Heart right ventricle (tissue), 16 donors: ENCODE results near the gene PRKRIP1. TPM values are rescaled to one million over a fixed set of nuclear protein-coding genes. Genes with fewer than 3 reads are reported as not detected.
A peak's percentile ranks its signal among the peaks of the same experiment; 100 is the strongest.

ENCODE experiments used
- ATAC-seq, 8 donors: fragments of 200-7000 bp; cut with Tn5 transposase; one replicate each; pipeline ENCODE4 v1.9.1; 2020; ENCODE audit warnings: mild to moderate bottlenecking in 8 of 8, moderate library complexity in 8 of 8, moderate number of reproducible peaks in 1 of 8
- DNase-seq, 2 donors: peaks; one replicate each; pipeline ENCODE4 v3.0.0-alpha.2; 2020
- H3K27ac ChIP-seq, 10 donors: fragments of 200-600 bp; sonication (generic) in 2 of 10; one replicate each; pipeline versions ENCODE4 v1.5.0 to v1.8.0; 2020 to 2022; ENCODE audit warnings: mild to moderate bottlenecking in 3 of 10
- H3K27me3 ChIP-seq, 7 donors: fragments of 200-600 bp; one replicate each; pipeline ENCODE4 v1.8.0; 2021 to 2022; ENCODE audit warnings: mild to moderate bottlenecking in 2 of 7
- H3K36me3 ChIP-seq, 9 donors: fragments of 200-600 bp; sonication (generic) in 1 of 9; one replicate each; pipeline versions ENCODE4 v1.5.0 to v1.8.0; 2020 to 2022; ENCODE audit warnings: mild to moderate bottlenecking in 2 of 9
- H3K4me1 ChIP-seq, 9 donors: fragments of 200-600 bp; sonication (generic) in 1 of 9; one replicate each; pipeline versions ENCODE4 v1.5.0 to v1.8.0; 2020 to 2022; ENCODE audit warnings: mild to moderate bottlenecking in 4 of 9
- H3K4me3 ChIP-seq, 10 donors: fragments of 200-600 bp; sonication (generic) in 2 of 10; one replicate each; pipeline versions ENCODE4 v1.5.0 to v1.8.0; 2020 to 2022; ENCODE audit warnings: mild to moderate bottlenecking in 7 of 10, moderate library complexity in 2 of 10
- H3K9me3 ChIP-seq, 11 donors: fragments of 200-600 bp in 10 of 11; sonication (generic) in 2 of 11; one replicate each; pipeline versions ENCODE4 v1.5.0 to v1.8.0; 2013 to 2022; ENCODE audit warnings: mild to moderate bottlenecking in 2 of 11, control low read depth in 1 of 11, moderate library complexity in 1 of 11
- WGBS, 2 donors: extraction: QIAGEN DNeasy Blood & Tissue Kit; methylation state at CpG; one replicate each; pipeline ENCODE4 v1.1.7; 2013; ENCODE audit warnings: inconsistent platforms in 1 of 2; 5-methylcytosine and 5-hydroxymethylcytosine counted together
- intact Hi-C, 10 donors: fragments of 100-400 bp; cut with DNase I; formaldehyde crosslinking; loops; one replicate each; pipeline versions ENCODE4 v1.11.1 to v1.14.2; 2022
- polyA plus RNA-seq, 2 donors: library from polyadenylated mRNA; stranded (reverse); fragments of 200-250 nt; gene quantifications; one replicate each; pipeline ENCODE4 v1.2.3, GENCODE V29; 2013
- total RNA-seq, 10 donors: library from RNA; stranded (reverse); fragmentation: NEBNext Ultra II Directional in 3 of 10; extraction: Animal tissue kit (Norgen Biotek cat#: 25700) in 3 of 10; gene quantifications; one replicate each; pipeline versions ENCODE4 v1.2.1 to v1.2.4, GENCODE V29; 2021 to 2023
- TF ChIP-seq, protein P1 (sequence below), 9 donors: fragments of 200-600 bp; sonication (generic) in 2 of 9; IDR thresholded peaks; one replicate each; pipeline versions ENCODE4 v1.5.0 to v1.8.0; 2021 to 2022; ENCODE audit warnings: antibody characterized with exemption in 9 of 9, mild to moderate bottlenecking in 5 of 9, moderate library complexity in 1 of 9
- donor health status: Arrhythmogenic right ventricular cardiomyopathy.
- donor health status: ischemic (EF 13 %, LVEDD 7.1; RV severe dilation, severe dysfunction).
- donor health status: healthy with polysubstance abuse.
- donor health status: DM: no; HTN: yes; CAD: no.
- donor health status: DM: no; HTN: no; CAD: no.
- donor health status: ischemic (EF 25% LVEDD 6.9; RV normal size, moderate dysfunction).
- donor health status: ischemic (EF 25% LVEDD 5.7; RV mildly dilated, moderate dysfunction).
- donor health status: healthy.
- donor health status: DM: yes; HTN: yes; CAD: no.
- donor health status: Ischemic cardiomyopathy.
- donor health status: ischemic (EF 35%, LVEDD 5.7; RV mildly dilated, moderate dysfunction).
- donor health status: nonischemic (EF 11% LVEDD 7.7; RV severe dilation, severe dysfunction).
- donor health status: DM: yes; HTN: yes; CAD: no.
- donor health status: PGD.
- donor health status: ischemic (EF 29% LVEDD 5.4; RV normal size, mild dysfunction).
- donor health status: nonischemic (EF 23%, LVEDD 6.1; RV moderate dilation, normal function).

Gene PRKRIP1
- total and polyA plus RNA-seq, 12 donors: 7.1 to 28.2 (median 11.3) TPM

DNA sequence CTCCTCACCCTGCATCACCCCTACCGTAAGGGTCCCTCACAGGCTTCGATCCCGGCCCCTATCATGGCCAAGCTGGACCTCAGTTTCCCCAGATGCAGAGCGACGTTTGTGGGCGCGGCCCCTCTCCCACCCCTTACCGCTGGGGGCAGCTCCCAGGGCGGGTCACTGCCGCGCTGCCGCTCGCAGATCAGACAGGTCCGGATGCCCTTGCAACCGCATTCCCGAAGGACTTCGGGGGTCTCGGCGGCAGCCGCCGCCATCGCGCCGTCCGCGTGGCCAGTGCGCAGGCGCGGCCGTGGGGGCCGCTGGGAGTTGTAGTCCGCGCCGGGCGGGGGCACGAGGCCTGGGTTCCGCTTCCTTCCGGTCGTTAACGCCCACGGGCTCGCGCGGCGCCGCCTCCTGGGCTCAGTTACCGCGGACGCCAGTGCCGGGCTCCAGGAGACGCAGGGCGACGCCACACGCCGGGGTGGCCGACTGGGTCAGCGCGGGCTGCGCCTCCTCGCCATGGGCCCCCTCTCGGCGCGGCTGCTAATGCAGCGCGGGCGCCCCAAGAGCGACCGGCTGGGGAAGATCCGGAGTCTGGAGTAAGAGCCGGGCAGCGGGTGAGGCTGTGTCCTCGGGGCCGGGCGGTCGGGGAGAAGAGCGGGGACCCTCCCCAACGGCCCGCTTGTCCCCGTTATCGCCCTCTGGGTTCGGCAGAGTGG is 68.6 kb downstream of the PRKRIP1 start, which contains the start of the genes ALKBH4 and LRWD1:
Gene ALKBH4, minus strand, starts transcription at position 287 of the 704 bp plus-strand sequence. Its CDS starts 27 bp downstream, at position 260.
Gene LRWD1, plus strand, starts transcription at position 408 of the 704 bp plus-strand sequence. Its CDS starts 97 bp downstream, at position 505.
- Histone ChIP-seq H3K4me1 (peaks cover 4 to 26% (median 23%) of the 10 kb centered on the region in 9 donors), H3K4me3 (peak within 1 kb of the TSS; percentile 74 to 100 (median 91)), H3K9me3 (no peaks in the 10 kb centered on the region), H3K27me3 (no peaks in the 10 kb centered on the region), H3K27ac (peak within 1 kb of the TSS in 9 of 10 donors; percentile 53 to 94 (median 82)), H3K36me3 (peaks cover 0 to 23% (median 3%) of the 10 kb centered on the region in 9 donors)
- TF ChIP-seq, protein P1, sequence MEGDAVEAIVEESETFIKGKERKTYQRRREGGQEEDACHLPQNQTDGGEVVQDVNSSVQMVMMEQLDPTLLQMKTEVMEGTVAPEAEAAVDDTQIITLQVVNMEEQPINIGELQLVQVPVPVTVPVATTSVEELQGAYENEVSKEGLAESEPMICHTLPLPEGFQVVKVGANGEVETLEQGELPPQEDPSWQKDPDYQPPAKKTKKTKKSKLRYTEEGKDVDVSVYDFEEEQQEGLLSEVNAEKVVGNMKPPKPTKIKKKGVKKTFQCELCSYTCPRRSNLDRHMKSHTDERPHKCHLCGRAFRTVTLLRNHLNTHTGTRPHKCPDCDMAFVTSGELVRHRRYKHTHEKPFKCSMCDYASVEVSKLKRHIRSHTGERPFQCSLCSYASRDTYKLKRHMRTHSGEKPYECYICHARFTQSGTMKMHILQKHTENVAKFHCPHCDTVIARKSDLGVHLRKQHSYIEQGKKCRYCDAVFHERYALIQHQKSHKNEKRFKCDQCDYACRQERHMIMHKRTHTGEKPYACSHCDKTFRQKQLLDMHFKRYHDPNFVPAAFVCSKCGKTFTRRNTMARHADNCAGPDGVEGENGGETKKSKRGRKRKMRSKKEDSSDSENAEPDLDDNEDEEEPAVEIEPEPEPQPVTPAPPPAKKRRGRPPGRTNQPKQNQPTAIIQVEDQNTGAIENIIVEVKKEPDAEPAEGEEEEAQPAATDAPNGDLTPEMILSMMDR (IDR thresholded peaks at IDR 0.05): peak in 7 of 9 donors; percentile 17 to 51 (median 36)
- DNase-seq: peak; percentile 94 to 96
- ATAC-seq: peak; percentile 93 to 98 (median 96)
- 0% methylated on average over 79 to 81 of the region's 81 CpGs for WGBS, 2 donors
- intact Hi-C loops: loop anchor here in 2 of 10 donors (5.0 to 10.0 kb wide), 3 partner anchors 50 to 180 kb away; partner anchors contain the start of gene SH2B2 (in 1 of the 2)

DNA sequence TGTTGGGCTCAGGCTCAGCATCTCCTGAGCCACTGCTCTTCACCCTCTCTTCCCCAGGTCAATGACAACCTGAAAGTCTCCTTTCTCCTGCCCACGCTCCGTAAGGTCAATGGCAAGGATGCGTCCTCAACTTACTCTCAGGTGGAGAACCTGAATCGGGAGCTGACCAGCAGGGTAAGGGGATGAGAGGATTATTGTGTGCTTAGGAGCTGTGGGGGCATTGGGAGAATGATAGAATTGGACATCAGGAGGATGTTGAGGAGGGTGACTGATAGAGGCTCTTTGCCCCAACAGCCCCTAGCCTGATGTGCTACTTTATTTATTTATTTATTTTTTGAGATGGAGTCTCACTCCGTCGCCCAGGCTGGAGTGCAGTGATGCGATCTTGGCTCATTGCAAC is 69.9 kb downstream of the PRKRIP1 start:
- Histone ChIP-seq H3K27ac (no peak overlapping the region), H3K36me3 (peaks cover 0 to 31% (median 3%) of the 10 kb centered on the region in 9 donors), H3K9me3 (no peaks in the 10 kb centered on the region), H3K4me1 (peaks cover 4 to 26% (median 23%) of the 10 kb centered on the region in 9 donors), H3K27me3 (no peaks in the 10 kb centered on the region), H3K4me3 (peak overlapping the region in 4 of 10 donors; percentile 74 to 100 (median 90))
- TF ChIP-seq, protein P1 (IDR thresholded peaks at IDR 0.05): no peak
- intact Hi-C loops: loop anchor here in 2 of 10 donors (5.0 to 10.0 kb wide), 3 partner anchors 51 to 181 kb away; partner anchors contain the start of gene SH2B2 (in 1 of the 2)
- 96 to 97% methylated on average over 7 of the region's 7 CpGs for WGBS, 2 donors
- DNase-seq (no peak), ATAC-seq (no peak)

DNA sequence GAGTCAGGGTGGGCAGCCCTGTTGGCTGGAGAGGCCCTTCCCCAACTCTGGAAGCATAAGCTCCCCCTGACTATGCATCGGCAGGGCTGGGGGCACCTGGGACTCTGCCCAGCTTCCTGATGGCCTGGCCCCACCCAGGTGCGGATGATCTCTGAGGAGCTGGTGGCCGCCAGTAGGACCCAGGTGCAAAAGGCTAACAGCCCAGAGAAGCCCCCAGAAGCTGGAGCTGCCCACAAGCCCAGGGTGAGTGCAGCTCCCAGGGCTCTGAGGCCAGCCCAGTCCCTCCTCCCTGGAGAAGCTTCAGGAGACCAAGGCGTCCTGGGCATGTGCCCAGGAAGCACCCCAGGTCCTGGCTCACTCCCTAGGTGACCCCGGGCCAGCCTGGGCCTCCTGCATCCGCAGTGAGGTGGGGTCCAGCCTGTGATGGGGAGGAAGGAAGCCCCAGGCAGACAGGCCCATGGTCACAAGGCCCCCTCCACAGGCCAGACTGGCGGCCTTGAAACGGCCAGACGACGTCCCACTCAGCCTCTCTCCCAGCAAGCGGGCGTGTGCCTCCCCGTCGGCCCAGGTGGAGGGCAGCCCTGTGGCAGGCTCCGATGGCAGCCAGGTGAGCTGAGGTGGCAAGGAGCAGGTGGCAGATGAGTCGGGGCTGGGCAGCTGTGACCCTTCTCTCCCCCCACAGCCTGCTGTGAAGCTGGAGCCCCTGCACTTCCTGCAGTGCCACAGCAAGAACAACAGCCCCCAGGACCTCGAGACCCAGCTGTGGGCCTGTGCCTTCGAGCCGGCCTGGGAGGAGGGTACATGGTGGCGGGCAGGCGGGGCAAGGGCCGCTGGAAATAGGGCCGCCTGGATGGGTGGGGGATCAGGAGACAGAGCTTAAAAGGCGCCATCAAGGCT is 71.7 kb downstream of the PRKRIP1 start:
- no peak overlapping the region for H3K4me3 ChIP-seq
- H3K27me3 ChIP-seq: no peaks in the 10 kb centered on the region
- H3K4me1 ChIP-seq: peaks cover 4 to 26% (median 23%) of the 10 kb centered on the region in 9 donors
- ATAC-seq (no peak), DNase-seq (peak in 1 of 2 donors; percentile 11)
- WGBS, 2 donors: 90 to 93% methylated on average over 24 of the region's 24 CpGs
- TF ChIP-seq, protein P1 (IDR thresholded peaks at IDR 0.05): no peak
- intact Hi-C loops: loop anchor here in 2 of 10 donors (5.0 to 10.0 kb wide), 3 partner anchors 53 to 183 kb away; partner anchors contain the start of gene SH2B2 (in 1 of the 2)
- H3K9me3 ChIP-seq: no peaks in the 10 kb centered on the region
- peaks cover 0 to 48% (median 3%) of the 10 kb centered on the region in 9 donors for H3K36me3 ChIP-seq
- H3K27ac ChIP-seq: no peak overlapping the region
